Breast epithelium (tissue), 4 donors: ENCODE data around the gene SCYL1. TPM values are rescaled to one million over a fixed set of nuclear protein-coding genes. Genes with fewer than 3 reads are reported as not detected.

Experiments used
- DNase-seq, 2 donors: peaks; one replicate each; pipeline ENCODE4 v3.0.0-alpha.2; 2019; ENCODE audit warnings: low spot score in 2 of 2
- H3K27ac ChIP-seq, 2 donors: fragments of 200-600 bp; sonication (generic) in 1 of 2; one replicate each; pipeline ENCODE4 v1.5.1; 2016 to 2019; ENCODE audit warnings: mild to moderate bottlenecking in 1 of 2
- H3K27me3 ChIP-seq, 2 donors: fragments of 200-600 bp; sonication (generic) in 1 of 2; one replicate each; pipeline versions ENCODE4 v1.5.1 to v1.6.0; 2017 to 2019; ENCODE audit warnings: control low read depth in 1 of 2, mild to moderate bottlenecking in 1 of 2
- H3K36me3 ChIP-seq: fragments of 200-600 bp; one replicate; pipeline ENCODE4 v1.5.1; 2019
- H3K4me1 ChIP-seq, 2 donors: fragments of 200-600 bp; sonication (generic); one replicate each; pipeline ENCODE4 v1.5.1; 2016 to 2019; ENCODE audit warnings: control low read depth in 1 of 2
- H3K4me3 ChIP-seq, 3 donors: fragments of 200-600 bp; sonication (generic); 1 replicate in 2 of 3; 2 replicates in 1 of 3; pipeline ENCODE4 v1.5.1; 2016 to 2019; ENCODE audit warnings: mild to moderate bottlenecking in 3 of 3, moderate library complexity in 2 of 3
- H3K9me3 ChIP-seq, 2 donors: fragments of 200-600 bp; sonication (generic) in 1 of 2; one replicate each; pipeline ENCODE4 v1.5.1; 2016 to 2019; ENCODE audit warnings: control low read depth in 1 of 2
- POLR2A ChIP-seq: fragments of 450-650 bp; IDR thresholded peaks from one replicate; pipeline ENCODE4 v1.6.1; 2016; ENCODE audit warnings: antibody characterized with exemption, mild to moderate bottlenecking, moderate library complexity
- POLR2AphosphoS5 ChIP-seq, 3 donors: sonication (generic); formaldehyde crosslinking; IDR thresholded peaks; one replicate each; pipeline ENCODE4 v1.6.1; 2017; ENCODE audit warnings: antibody characterized with exemption in 3 of 3
- intact Hi-C: fragments of 100-400 bp; cut with DNase I; formaldehyde crosslinking; loops from one replicate; pipeline ENCODE4 v1.15.1; 2023; ENCODE audit warnings: low total_unique reads
- total RNA-seq, 3 donors: library from RNA; depleted of rRNA; stranded (reverse); fragments of >200 nt; gene quantifications; one replicate each; pipeline ENCODE4 v1.1.0, GENCODE V29; 2016
- TF ChIP-seq, protein P1 (sequence below), 3 donors: fragments of 450-650 bp; IDR thresholded peaks; one replicate each; pipeline ENCODE4 v1.5.1; 2016 to 2017; ENCODE audit warnings: antibody characterized with exemption in 3 of 3, mild to moderate bottlenecking in 3 of 3, moderate library complexity in 3 of 3

Gene SCYL1
- total RNA-seq, 3 donors from 2014 or later = 74.1 to 83.4 (median 83.2) TPM

DNA sequence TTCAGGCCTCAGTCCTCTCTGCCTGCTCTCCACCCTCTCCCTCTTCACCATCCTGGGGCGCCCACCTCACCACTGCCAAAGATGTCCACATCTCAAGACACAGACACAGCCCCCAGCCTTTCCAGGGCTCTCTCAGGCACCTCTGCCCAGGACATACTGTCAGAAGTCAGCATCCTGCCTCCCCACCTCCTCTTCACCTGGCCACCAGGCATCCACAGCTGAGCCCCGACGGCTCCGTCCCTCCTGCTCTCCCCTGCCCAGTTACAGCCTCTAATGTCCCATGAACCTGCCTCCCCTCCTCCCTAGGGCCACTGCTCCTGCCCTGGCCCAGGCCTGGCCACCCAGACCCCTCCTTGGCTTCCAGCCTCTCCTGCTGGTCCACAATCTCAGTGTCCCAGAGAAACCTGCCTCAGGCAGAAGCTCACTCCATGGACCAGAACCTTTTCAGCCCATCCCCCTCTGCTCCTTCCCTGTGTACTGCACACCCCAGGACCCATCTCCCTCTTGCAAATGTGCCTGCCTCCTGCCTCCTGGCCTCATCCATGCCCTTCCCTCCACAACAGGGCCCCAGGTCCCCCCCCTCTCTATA, 30.1 kb downstream of the SCYL1 start:
- TF ChIP-seq, protein P1, sequence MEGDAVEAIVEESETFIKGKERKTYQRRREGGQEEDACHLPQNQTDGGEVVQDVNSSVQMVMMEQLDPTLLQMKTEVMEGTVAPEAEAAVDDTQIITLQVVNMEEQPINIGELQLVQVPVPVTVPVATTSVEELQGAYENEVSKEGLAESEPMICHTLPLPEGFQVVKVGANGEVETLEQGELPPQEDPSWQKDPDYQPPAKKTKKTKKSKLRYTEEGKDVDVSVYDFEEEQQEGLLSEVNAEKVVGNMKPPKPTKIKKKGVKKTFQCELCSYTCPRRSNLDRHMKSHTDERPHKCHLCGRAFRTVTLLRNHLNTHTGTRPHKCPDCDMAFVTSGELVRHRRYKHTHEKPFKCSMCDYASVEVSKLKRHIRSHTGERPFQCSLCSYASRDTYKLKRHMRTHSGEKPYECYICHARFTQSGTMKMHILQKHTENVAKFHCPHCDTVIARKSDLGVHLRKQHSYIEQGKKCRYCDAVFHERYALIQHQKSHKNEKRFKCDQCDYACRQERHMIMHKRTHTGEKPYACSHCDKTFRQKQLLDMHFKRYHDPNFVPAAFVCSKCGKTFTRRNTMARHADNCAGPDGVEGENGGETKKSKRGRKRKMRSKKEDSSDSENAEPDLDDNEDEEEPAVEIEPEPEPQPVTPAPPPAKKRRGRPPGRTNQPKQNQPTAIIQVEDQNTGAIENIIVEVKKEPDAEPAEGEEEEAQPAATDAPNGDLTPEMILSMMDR (IDR thresholded peaks at IDR 0.05) = no peak
- TF ChIP-seq POLR2AphosphoS5 (IDR thresholded peaks at IDR 0.05) (no peak), POLR2A (no peak)
- H3K27ac ChIP-seq = peak overlapping the region; percentile 99
- no peaks in the 10 kb centered on the region for H3K36me3 ChIP-seq
- no peaks in the 10 kb centered on the region for H3K9me3 ChIP-seq
- peaks cover 25 to 27% of the 10 kb centered on the region in 2 donors for H3K4me1 ChIP-seq
- H3K27me3 ChIP-seq = no peaks in the 10 kb centered on the region
- peak overlapping the region in 1 of 3 donors; percentile 75 for H3K4me3 ChIP-seq
- intact Hi-C loops = no loop called here
- no peak for DNase-seq

DNA sequence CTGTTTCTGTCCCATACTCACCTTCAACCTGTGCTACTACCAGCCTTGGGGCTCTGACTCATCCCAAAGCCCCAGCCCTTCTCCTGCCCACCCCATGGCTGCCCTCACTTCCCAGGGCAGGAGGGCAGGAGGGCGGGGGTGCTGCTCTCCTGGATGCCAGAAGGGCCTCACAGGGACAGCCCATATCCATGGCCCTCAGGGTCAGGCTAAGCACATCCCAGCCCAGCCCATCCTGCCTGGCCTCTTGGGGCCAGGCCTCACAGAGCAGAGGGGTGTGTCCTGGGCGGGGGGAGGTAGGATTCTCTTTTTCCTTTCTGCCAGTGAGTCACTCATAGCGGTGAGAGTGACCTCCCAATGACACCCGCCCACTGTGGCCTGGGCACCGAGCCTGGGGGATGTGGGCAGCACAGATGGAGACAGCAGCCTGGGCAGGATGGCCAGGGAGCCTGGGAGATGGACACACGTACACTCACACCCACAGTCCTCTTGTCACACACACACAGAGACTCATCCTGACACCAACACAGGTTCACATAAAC, 30.9 kb downstream of the SCYL1 start:
- no peak for TF ChIP-seq POLR2A
- TF ChIP-seq POLR2AphosphoS5 (IDR thresholded peaks at IDR 0.05) = no peak
- TF ChIP-seq, protein P1 (IDR thresholded peaks at IDR 0.05) = no peak
- intact Hi-C loops = no loop called here
- Histone ChIP-seq H3K27me3 (no peaks in the 10 kb centered on the region), H3K36me3 (no peaks in the 10 kb centered on the region), H3K9me3 (no peaks in the 10 kb centered on the region), H3K4me3 (peak overlapping the region in 2 of 3 donors; percentile 71 to 75), H3K27ac (peak overlapping the region; percentile 99), H3K4me1 (peaks cover 27 to 33% of the 10 kb centered on the region in 2 donors)
- peak in 1 of 2 donors; percentile 79 for DNase-seq

DNA sequence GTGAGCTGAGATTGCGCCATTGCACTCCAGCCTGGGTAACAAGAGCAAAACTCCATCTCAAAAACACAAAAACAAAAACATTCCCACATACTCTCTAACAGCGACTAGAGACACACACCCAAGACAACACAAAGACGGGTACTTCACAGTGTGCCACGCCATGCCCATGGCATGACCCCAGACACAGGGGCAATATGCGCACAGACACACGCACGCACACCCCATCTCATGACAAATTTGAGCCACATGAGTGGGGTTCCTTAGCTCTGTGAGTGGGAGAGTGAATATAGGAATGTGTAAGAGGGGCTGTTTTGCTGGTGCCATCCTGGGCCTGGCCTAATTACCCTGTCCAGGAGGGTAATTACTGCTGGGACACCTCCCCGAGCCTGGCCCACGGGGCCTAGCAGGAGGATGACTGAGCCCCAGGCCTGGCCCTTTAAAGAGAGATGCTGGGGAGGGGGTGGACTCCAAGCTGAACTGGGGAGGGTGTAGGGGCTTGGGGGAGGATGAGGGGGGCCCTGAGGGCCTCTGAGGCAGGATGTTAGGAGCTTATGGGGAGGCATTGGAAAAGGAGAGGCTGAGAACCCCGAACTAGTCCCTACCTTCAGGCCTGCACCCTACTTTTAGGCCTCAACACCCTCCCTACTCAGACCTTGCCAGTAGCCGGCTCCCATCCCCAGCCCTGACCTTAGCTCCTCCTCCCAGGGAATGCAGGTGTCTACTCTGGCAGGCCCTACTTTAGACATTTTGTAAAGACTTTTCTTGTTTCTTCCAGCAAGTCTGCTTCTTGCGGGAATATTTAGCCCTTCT, 31.8 kb downstream of the SCYL1 start:
- H3K9me3 ChIP-seq = no peaks in the 10 kb centered on the region
- H3K4me3 ChIP-seq = peak overlapping the region; percentile 62 to 75 (median 71)
- peak overlapping the region; percentile 99 for H3K27ac ChIP-seq
- H3K27me3 ChIP-seq = no peaks in the 10 kb centered on the region
- no peaks in the 10 kb centered on the region for H3K36me3 ChIP-seq
- TF ChIP-seq POLR2AphosphoS5 (IDR thresholded peaks at IDR 0.05) = no peak
- no peak for TF ChIP-seq POLR2A
- TF ChIP-seq, protein P1 (IDR thresholded peaks at IDR 0.05) = no peak
- DNase-seq = no peak
- intact Hi-C loops = no loop called here
- peaks cover 29 to 38% of the 10 kb centered on the region in 2 donors for H3K4me1 ChIP-seq

DNA sequence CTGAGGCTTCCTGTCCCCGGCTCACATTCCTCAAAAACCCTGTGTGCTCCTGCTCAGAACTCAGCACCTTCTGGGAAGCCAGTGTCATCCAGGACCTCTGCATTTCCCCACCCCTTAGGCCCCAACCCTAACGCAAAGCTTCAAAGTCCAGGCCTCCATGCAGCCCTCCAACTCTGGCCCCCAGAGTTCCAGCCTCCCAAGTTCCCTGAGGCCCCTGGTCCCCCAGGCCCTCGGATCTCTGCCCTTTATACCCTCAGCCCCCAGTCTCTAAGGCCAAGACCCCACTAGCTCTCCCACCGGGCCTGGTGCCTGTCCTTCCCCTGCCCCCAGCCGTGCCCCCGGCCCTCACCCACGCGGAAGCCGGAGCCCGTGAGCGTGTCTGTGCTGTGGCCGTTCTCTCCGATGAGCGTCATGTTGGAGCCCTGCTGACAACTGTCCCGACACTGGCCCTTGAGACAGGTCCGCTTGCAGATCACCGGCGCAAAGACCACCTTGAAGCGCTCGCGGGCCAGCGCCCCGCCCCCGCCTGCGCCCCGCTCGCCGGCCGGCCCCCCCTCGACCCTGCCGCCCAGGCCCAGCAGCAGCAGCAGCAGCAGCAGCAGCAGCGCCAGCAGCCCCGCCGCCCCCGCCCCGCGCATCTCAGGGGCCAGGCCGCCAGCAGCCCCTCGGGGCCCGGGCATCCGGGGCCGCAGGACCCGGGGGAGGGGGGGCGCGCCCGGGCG, 32.6 kb downstream of the SCYL1 start:
- no peaks in the 10 kb centered on the region for H3K9me3 ChIP-seq
- H3K4me1 ChIP-seq = peaks cover 29 to 38% of the 10 kb centered on the region in 2 donors
- no peaks in the 10 kb centered on the region for H3K27me3 ChIP-seq
- intact Hi-C loops = no loop called here
- no peaks in the 10 kb centered on the region for H3K36me3 ChIP-seq
- no peak for TF ChIP-seq POLR2A
- TF ChIP-seq POLR2AphosphoS5 (IDR thresholded peaks at IDR 0.05) = no peak
- TF ChIP-seq, protein P1 (IDR thresholded peaks at IDR 0.05) = no peak
- H3K4me3 ChIP-seq = peak overlapping the region; percentile 62 to 75 (median 71)
- no peak for DNase-seq
- peak overlapping the region; percentile 99 for H3K27ac ChIP-seq
